IPS-15b (cell line): ENCODE measurements around the gene CMTR2.
A peak's percentile ranks its signal among the peaks of the same experiment; 100 is the strongest.
"Not testable (repeated sequence)": the region's sequence is repeated elsewhere in the genome, so short reads cannot be mapped to it uniquely, and the experiment has no call there.

Source experiments
- H3K27me3 ChIP-seq: one replicate; pipeline ENCODE4 v1.6.1; 2013; ENCODE audit warnings: low read length; ENCODE audit not compliant: control insufficient read depth, insufficient read depth
- H3K36me3 ChIP-seq: one replicate; pipeline ENCODE4 v1.6.1; 2013; ENCODE audit warnings: low read length; ENCODE audit not compliant: control insufficient read depth, insufficient read depth
- H3K4me1 ChIP-seq: one replicate; pipeline ENCODE4 v1.6.1; 2013; ENCODE audit warnings: mild to moderate bottlenecking, low read length; ENCODE audit not compliant: control insufficient read depth, insufficient read depth
- H3K4me3 ChIP-seq: one replicate; pipeline ENCODE4 v1.5.1; 2013; ENCODE audit warnings: low read depth, low read length
- H3K9ac ChIP-seq: one replicate; pipeline ENCODE4 v1.6.1; 2013; ENCODE audit warnings: low read depth, mild to moderate bottlenecking, low read length
- H3K9me3 ChIP-seq: one replicate; pipeline ENCODE4 v1.6.1; 2013; ENCODE audit warnings: mild to moderate bottlenecking, low read length; ENCODE audit not compliant: control insufficient read depth, insufficient read depth

The CMTR2 gene, protein sequence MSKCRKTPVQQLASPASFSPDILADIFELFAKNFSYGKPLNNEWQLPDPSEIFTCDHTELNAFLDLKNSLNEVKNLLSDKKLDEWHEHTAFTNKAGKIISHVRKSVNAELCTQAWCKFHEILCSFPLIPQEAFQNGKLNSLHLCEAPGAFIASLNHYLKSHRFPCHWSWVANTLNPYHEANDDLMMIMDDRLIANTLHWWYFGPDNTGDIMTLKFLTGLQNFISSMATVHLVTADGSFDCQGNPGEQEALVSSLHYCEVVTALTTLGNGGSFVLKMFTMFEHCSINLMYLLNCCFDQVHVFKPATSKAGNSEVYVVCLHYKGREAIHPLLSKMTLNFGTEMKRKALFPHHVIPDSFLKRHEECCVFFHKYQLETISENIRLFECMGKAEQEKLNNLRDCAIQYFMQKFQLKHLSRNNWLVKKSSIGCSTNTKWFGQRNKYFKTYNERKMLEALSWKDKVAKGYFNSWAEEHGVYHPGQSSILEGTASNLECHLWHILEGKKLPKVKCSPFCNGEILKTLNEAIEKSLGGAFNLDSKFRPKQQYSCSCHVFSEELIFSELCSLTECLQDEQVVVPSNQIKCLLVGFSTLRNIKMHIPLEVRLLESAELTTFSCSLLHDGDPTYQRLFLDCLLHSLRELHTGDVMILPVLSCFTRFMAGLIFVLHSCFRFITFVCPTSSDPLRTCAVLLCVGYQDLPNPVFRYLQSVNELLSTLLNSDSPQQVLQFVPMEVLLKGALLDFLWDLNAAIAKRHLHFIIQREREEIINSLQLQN

DNA sequence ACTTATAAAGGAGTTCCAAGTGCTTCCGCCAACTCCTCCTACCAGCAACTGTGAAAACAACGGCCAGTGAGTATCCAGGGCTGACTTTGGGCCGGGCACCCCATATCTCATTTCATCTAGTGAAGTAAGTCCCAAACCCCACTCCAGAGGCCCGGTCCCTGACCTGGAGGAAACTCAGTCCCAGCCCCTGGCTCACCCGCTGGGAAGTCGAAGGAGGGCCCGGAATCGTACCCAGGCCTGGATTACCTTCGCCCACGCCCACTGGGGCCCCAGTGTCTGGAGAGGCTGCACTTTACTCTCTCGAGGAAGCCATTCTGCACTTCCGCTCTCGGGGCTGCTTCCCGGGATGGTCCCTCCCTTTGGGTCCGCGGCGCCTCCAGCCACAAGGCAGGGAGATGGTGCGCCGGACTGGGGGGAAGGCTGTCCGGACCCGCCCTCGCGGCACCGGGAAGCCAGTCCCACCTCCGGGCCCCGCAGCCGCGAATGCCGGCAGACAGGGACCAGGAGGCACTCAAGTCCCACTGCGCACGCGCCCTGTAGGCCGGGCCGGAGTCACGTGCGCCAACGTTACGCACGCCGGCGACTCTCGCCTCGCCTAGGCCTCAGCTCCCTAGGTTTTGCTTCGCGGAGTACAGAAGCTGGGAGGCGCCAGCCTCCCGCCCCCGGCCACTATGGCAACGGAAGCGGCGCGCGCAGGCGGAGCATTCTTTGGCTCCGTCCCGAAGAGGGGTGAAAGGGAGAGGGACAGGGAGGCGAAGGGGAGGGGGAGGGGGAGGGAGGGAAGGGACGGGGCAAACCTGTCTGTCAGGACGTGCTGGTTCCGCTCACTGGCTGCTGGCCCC is at the start of gene CMTR2:
Gene CMTR2 (minus strand): TSS at position 513 of the 842 bp plus-strand sequence. CDS start 3,482 bp downstream, outside the sequence.
- H3K9ac ChIP-seq: peak within 1 kb of the TSS; percentile 94
- peaks cover 5% of the 10 kb centered on the region for H3K36me3 ChIP-seq
- peak within 1 kb of the TSS; percentile 88 for H3K4me3 ChIP-seq
- no peaks in the 10 kb centered on the region for H3K9me3 ChIP-seq
- H3K27me3 ChIP-seq: no peaks in the 10 kb centered on the region
- H3K4me1 ChIP-seq: peaks cover 7% of the 10 kb centered on the region

DNA sequence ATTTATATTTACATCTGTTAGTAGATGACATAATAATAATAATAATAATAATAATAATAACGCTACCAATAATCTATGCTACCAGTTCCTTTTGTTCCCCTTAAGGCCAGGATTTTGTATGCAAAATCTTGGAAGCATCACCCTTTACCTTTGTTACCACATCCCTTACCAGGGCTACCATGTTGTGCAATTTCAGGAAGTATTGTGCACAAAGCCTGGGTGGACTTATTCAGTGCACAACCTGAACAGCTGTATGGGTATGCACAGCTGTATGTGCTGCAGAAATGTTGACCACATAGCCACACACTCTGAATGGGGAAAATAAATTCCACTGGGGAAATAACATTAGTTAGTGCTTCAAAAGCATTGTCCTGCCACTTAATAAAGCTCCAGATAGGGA is 49.4 kb upstream of the CMTR2 start:
- H3K4me3 ChIP-seq: no peak overlapping the region
- no peaks in the 10 kb centered on the region for H3K36me3 ChIP-seq
- H3K9me3 ChIP-seq: no peaks in the 10 kb centered on the region
- H3K9ac ChIP-seq: no peak overlapping the region
- no peaks in the 10 kb centered on the region for H3K27me3 ChIP-seq
- no peaks in the 10 kb centered on the region for H3K4me1 ChIP-seq

DNA sequence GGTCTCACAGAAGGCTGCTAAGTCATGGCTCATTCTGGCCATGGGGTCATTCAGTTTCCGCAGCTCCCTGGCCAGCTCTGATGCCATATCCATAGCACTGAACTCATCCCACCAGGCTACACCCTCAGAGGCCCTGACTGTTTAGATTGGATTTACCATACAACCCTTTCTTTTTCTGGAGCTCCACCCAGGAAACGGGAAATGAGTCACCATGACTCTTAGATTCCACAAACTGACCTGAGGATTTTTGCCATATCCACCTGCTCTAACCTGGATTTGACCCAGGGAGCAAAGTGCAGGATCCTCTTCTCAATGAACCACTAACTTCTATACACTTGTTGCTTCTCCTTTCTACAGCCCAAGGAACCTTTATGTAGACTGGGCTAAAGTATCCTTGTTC is 49.0 kb upstream of the CMTR2 start:
- H3K9ac ChIP-seq: no peak overlapping the region
- no peaks in the 10 kb centered on the region for H3K4me1 ChIP-seq
- no peak overlapping the region for H3K4me3 ChIP-seq
- H3K9me3 ChIP-seq: no peaks in the 10 kb centered on the region
- no peaks in the 10 kb centered on the region for H3K36me3 ChIP-seq
- H3K27me3 ChIP-seq: no peaks in the 10 kb centered on the region

DNA sequence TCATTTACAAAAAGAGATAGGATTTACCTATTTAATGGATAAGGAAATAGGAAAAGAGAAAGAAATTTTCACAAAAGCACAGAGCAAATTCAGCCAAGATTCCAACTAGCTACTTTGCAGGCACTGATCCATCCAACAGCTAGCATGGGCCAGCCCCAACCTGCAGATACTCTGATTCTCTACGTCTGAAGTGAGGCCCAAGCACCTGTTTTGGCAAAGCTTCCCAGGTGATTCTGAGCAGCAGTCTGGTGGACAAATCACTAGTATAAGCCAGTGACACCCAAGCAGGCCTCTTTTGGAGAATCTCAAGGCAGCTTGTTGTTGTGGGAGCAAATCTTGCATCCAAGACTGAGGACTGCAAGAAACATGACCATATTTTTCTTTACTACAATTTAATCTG is 48.4 kb upstream of the CMTR2 start:
- H3K4me1 ChIP-seq: no peaks in the 10 kb centered on the region
- no peaks in the 10 kb centered on the region for H3K27me3 ChIP-seq
- H3K4me3 ChIP-seq: no peak overlapping the region
- H3K9ac ChIP-seq: no peak overlapping the region
- H3K9me3 ChIP-seq: no peaks in the 10 kb centered on the region
- no peaks in the 10 kb centered on the region for H3K36me3 ChIP-seq

DNA sequence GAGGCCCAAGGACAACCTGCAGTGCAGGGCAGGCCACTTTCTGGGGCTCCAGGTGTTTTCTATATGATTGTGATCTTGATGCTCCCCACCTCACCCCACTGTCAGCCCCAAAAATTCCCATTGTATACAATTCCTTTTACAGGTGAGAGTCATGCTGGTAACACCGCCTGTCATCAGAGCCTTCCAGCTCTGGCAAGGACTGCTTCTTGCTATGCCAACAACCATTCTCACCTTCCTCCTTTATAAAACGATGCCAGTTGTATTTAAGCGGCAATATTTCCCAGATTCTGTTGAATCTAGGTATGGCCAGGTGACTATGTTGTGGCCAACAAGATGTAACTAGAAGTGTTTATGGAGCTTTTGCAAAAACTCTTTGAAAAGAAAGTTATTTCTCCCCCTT is 38.9 kb upstream of the CMTR2 start:
- no peaks in the 10 kb centered on the region for H3K27me3 ChIP-seq
- no peaks in the 10 kb centered on the region for H3K36me3 ChIP-seq
- H3K4me3 ChIP-seq: no peak overlapping the region
- H3K4me1 ChIP-seq: no peaks in the 10 kb centered on the region
- no peak overlapping the region for H3K9ac ChIP-seq
- no peaks in the 10 kb centered on the region for H3K9me3 ChIP-seq

DNA sequence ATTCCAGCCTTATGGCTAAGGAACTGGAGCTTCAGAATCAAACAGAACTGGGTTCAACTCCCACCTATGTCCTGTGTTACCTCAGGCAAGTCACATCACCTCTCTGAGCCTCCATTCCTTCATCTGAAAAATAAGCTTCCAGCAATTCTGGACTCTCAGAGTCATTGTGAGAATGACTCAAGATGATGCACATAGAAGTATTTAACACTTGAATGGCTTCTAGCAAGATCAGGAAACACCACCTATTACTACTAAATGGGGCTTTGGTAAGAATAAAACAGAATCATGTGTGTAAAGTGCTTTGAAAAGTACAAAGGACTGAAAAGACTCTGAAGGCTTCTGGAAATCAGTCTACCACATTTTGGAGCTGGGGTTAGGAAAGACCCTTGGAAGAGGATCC is 38.5 kb upstream of the CMTR2 start:
- H3K36me3 ChIP-seq: no peaks in the 10 kb centered on the region
- H3K9ac ChIP-seq: no peak overlapping the region
- no peaks in the 10 kb centered on the region for H3K4me1 ChIP-seq
- H3K9me3 ChIP-seq: no peaks in the 10 kb centered on the region
- no peak overlapping the region for H3K4me3 ChIP-seq
- H3K27me3 ChIP-seq: no peaks in the 10 kb centered on the region

DNA sequence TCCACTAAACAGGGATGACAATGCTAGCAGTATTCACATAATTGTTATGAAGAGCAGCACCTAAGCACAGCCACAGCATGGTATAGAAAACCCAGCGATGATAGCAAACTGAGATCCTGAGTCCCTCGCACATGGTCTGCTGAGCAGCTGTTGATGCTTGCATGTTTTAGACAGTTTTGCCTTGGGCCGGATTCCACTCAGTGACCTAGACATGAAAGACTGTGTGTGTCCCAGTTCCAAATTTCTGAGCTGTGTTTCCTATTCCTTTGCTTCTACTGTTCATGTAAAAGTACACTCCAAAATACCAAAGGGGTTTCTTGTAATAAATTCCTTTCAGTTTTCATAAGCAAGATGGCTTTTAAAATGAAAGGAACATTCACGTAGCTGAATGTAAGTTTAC is 30.8 kb upstream of the CMTR2 start:
- Histone ChIP-seq H3K36me3 (no peaks in the 10 kb centered on the region), H3K9me3 (no peaks in the 10 kb centered on the region), H3K4me3 (no peak overlapping the region), H3K27me3 (no peaks in the 10 kb centered on the region), H3K4me1 (no peaks in the 10 kb centered on the region), H3K9ac (no peak overlapping the region)

DNA sequence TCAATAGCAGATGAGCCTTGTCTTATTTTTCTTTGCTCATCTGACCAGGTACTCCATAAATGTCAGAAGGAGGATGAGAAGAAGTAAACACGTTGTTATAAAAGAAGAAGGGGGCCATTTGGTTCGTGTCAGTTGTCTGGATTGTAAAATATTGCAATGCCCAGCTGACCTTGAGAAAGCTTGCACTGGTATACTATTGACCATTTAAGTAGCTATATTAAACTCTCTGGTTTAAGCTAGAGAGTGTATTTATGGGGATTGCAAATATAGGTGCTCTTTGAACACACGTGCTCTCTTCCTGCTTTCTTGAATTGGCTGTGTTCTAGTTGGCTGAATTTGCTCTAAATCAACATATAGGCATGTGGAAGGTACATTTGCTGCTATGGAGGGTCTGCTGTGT is 26.1 kb upstream of the CMTR2 start:
- H3K36me3 ChIP-seq: no peaks in the 10 kb centered on the region
- H3K4me1 ChIP-seq: no peaks in the 10 kb centered on the region
- no peaks in the 10 kb centered on the region for H3K9me3 ChIP-seq
- no peak overlapping the region for H3K9ac ChIP-seq
- H3K4me3 ChIP-seq: no peak overlapping the region
- no peaks in the 10 kb centered on the region for H3K27me3 ChIP-seq

DNA sequence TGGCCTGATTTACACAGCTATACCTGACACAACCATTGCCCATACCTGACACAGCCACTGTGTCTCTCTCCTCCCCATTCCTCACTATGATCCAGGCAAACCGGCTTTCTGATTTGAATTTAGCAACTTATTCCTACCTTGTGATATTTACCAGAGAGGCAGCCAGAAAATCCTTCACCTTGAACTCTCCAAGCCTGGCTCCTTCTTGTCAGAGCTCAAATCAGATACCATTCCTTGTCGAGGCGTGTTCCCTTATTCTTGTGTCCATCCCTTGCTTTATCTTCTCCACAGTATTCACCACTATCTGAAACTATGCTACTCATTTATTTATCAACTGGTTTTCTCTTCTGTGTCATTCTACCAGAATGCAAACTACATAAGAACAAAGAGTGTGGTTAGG is 24.4 kb upstream of the CMTR2 start:
- H3K9me3 ChIP-seq, H3K4me1 ChIP-seq: not testable (repeated sequence)

DNA sequence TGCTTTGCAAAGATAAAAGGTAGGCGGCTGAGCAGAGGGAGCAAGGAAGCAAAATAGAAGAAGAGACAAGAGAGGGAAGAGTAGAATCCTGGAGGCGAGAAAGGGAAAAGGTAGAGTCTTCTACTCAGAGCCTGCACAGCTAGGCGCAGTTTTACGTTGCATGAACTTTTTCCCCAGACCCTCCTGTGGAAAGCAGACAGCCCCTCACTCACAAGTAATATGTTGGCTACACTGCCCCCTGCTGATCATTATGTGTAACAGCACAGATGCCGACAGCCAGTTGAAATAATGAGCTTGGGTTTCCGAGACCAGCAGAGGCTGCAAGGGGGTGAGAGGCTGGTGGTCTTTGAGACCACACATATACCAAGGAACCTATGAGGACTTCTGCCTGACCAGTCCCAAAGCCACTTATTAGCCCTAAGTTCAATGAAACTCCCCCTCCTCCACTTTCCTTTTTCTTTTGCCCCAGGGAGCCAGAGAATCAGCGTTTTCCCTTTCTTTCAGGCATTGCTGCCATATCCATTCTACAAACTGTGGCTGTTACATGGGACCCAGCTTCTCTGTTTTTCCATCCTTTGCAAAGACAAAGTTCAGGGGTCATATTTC is 22.5 kb upstream of the CMTR2 start:
- Histone ChIP-seq H3K36me3 (no peaks in the 10 kb centered on the region), H3K4me3 (no peak overlapping the region), H3K27me3 (no peaks in the 10 kb centered on the region), H3K9me3 (no peaks in the 10 kb centered on the region), H3K9ac (no peak overlapping the region), H3K4me1 (no peaks in the 10 kb centered on the region)

More for the DNA sequence above, 24.4 kb upstream of the CMTR2 start:
- H3K36me3 ChIP-seq, H3K9ac ChIP-seq, H3K27me3 ChIP-seq, H3K4me3 ChIP-seq: not testable (repeated sequence)

DNA sequence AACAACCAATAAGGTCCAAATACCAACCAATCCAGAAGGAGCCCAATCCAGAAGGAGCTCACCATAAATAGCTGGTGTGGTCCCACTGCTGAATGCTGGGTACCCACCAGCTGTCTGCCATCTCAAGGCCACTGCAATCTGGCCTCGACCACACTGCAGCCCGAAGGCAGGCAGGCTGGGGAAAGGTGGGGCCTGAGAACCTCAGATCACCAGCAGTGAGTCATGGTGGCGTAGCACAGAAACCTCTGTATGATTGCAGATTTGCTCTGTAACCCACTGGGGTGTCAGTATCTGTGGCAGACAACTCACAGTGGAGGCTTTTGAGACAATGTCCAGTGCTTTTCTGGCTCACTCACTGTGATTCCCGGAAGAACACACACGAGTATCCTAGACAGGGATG is 14.7 kb upstream of the CMTR2 start:
- Histone ChIP-seq H3K4me3 (no peak overlapping the region), H3K27me3 (no peaks in the 10 kb centered on the region), H3K9ac (no peak overlapping the region), H3K4me1 (no peaks in the 10 kb centered on the region), H3K36me3 (no peaks in the 10 kb centered on the region), H3K9me3 (no peaks in the 10 kb centered on the region)
